HEK293 (cell line): Measurements from ENCODE around the gene CDK5R1.

Source experiments
- CTCF ChIA-PET: fragments of 350-600 bp; formaldehyde crosslinking; extraction: SDS; loops from one replicate; lab custom pipeline; 2021; ENCODE audit warnings: antibody characterized with exemption; lab: Yijun Ruan, JAX
- POLR2A ChIA-PET: fragments of 300-600 bp; formaldehyde crosslinking; extraction: SDS; loops from one replicate; lab custom pipeline; 2020; ENCODE audit warnings: antibody characterized with exemption, inconsistent platforms; lab: Yijun Ruan, JAX
- H3K27ac ChIP-seq: fragments of 200-500 bp; sonication (Bioruptor generic); 2 replicates; pipeline ENCODE4 v1.5.1; 2014; ENCODE audit warnings: low read depth, low read length, control low read depth, inconsistent platforms; ENCODE audit errors: extremely low read depth
- H3K36me3 ChIP-seq, 2 experiments: fragments of 200-500 bp in 1 of 2; sonication (Bioruptor generic) in 1 of 2; 1 replicate in 1 of 2; 2 replicates in 1 of 2; pipeline ENCODE4 v1.5.1; 2014 to 2017; ENCODE audit warnings: inconsistent platforms in 2 of 2, low read length in 2 of 2; ENCODE audit not compliant: control insufficient read depth in 2 of 2, insufficient read depth in 1 of 2
- H3K4me1 ChIP-seq: fragments of 200-500 bp; sonication (Bioruptor generic); 2 replicates; pipeline ENCODE4 v1.5.1; 2014; ENCODE audit warnings: mild to moderate bottlenecking, low read length, inconsistent platforms; ENCODE audit not compliant: control insufficient read depth, insufficient read depth
- H3K4me3 ChIP-seq: 2 replicates; pipeline ENCODE4 v1.5.1; 2011; ENCODE audit warnings: low read depth, mild to moderate bottlenecking, control low read depth, low read length, moderate library complexity
- H3K9me3 ChIP-seq: fragments of 200-500 bp; sonication (Bioruptor generic); 2 replicates; pipeline ENCODE4 v1.5.1; 2014; ENCODE audit warnings: low read depth, low read length, inconsistent platforms; ENCODE audit not compliant: control insufficient read depth, insufficient read depth
- BCL11B ChIP-seq: fragments of 450-650 bp; formaldehyde crosslinking; IDR thresholded peaks from 2 replicates; pipeline ENCODE4 v1.5.1; 2016; ENCODE audit warnings: low read depth, missing biosample characterization, missing genetic modification characterization
- CTCF ChIP-seq: fragments of 450-650 bp; formaldehyde crosslinking; IDR thresholded peaks from 2 replicates; pipeline ENCODE4 v1.5.1; 2016; ENCODE audit warnings: missing biosample characterization, missing genetic modification characterization
- HOXD13 ChIP-seq: sonication (generic); formaldehyde crosslinking; IDR thresholded peaks from 2 replicates; pipeline ENCODE4 v1.8.0; 2022; ENCODE audit warnings: missing genetic modification reagents, borderline replicate concordance
- KLF9 ChIP-seq: fragments of 450-650 bp; formaldehyde crosslinking; IDR thresholded peaks from 2 replicates; pipeline ENCODE4 v1.5.1; 2016; ENCODE audit warnings: missing biosample characterization, missing genetic modification characterization, low read depth
- PBX3 ChIP-seq: sonication (generic); formaldehyde crosslinking; IDR thresholded peaks from 2 replicates; pipeline ENCODE4 v1.8.1; 2022; ENCODE audit warnings: mild to moderate bottlenecking, moderate library complexity, missing genetic modification reagents
- YY1 ChIP-seq: fragments of 450-650 bp; formaldehyde crosslinking; IDR thresholded peaks from 2 replicates; pipeline ENCODE4 v1.5.1; 2018; ENCODE audit warnings: missing biosample characterization, missing genetic modification characterization
- ZBTB1 ChIP-seq: fragments of 450-650 bp; formaldehyde crosslinking; IDR thresholded peaks from 2 replicates; pipeline ENCODE4 v1.5.1; 2016; ENCODE audit warnings: missing biosample characterization, missing genetic modification characterization
- ZBTB17 ChIP-seq: fragments of 450-650 bp; formaldehyde crosslinking; IDR thresholded peaks from 2 replicates; pipeline ENCODE4 v1.5.1; 2016; ENCODE audit warnings: missing biosample characterization, missing genetic modification characterization
- ZBTB20 ChIP-seq: fragments of 450-650 bp; formaldehyde crosslinking; IDR thresholded peaks from 2 replicates; pipeline ENCODE4 v1.5.1; 2016; ENCODE audit warnings: missing biosample characterization, missing genetic modification characterization
- ZBTB8A ChIP-seq: fragments of 450-650 bp; formaldehyde crosslinking; IDR thresholded peaks from 2 replicates; pipeline ENCODE4 v1.5.1; 2016; ENCODE audit warnings: missing biosample characterization, missing genetic modification characterization
- ZIC2 ChIP-seq: fragments of 450-650 bp; formaldehyde crosslinking; IDR thresholded peaks from 2 replicates; pipeline ENCODE4 v1.5.1; 2016; ENCODE audit warnings: missing biosample characterization, missing genetic modification characterization
- ZNF133 ChIP-seq: fragments of 450-650 bp; formaldehyde crosslinking; IDR thresholded peaks from 2 replicates; pipeline ENCODE4 v1.5.1; 2016; ENCODE audit warnings: missing biosample characterization, missing genetic modification characterization
- ZNF138 ChIP-seq: fragments of 450-650 bp; formaldehyde crosslinking; IDR thresholded peaks from 2 replicates; pipeline ENCODE4 v1.5.1; 2016; ENCODE audit warnings: missing biosample characterization, missing genetic modification characterization, borderline replicate concordance
- ZNF24 ChIP-seq: fragments of 450-650 bp; formaldehyde crosslinking; IDR thresholded peaks from 2 replicates; pipeline ENCODE4 v1.5.1; 2016; ENCODE audit warnings: missing biosample characterization, missing genetic modification characterization
- ZNF266 ChIP-seq: fragments of 450-650 bp; formaldehyde crosslinking; IDR thresholded peaks from 2 replicates; pipeline ENCODE4 v1.5.1; 2016; ENCODE audit warnings: missing biosample characterization, missing genetic modification characterization, low read depth
- ZNF341 ChIP-seq: fragments of 450-650 bp; formaldehyde crosslinking; IDR thresholded peaks from 2 replicates; pipeline ENCODE4; 2016; ENCODE audit warnings: low read depth, missing biosample characterization, missing genetic modification characterization
- ZNF416 ChIP-seq: fragments of 450-650 bp; formaldehyde crosslinking; IDR thresholded peaks from 2 replicates; pipeline ENCODE4 v1.5.1; 2016; ENCODE audit warnings: missing biosample characterization, missing genetic modification characterization
- ZNF48 ChIP-seq: fragments of 450-650 bp; formaldehyde crosslinking; IDR thresholded peaks from 2 replicates; pipeline ENCODE4 v1.5.1; 2016; ENCODE audit warnings: missing biosample characterization, missing genetic modification characterization
- ZNF521 ChIP-seq: fragments of 450-650 bp; formaldehyde crosslinking; IDR thresholded peaks from 2 replicates; pipeline ENCODE4 v1.5.1; 2017; ENCODE audit warnings: missing biosample characterization, mild to moderate bottlenecking, missing genetic modification characterization
- ZNF560 ChIP-seq: fragments of 450-650 bp; formaldehyde crosslinking; IDR thresholded peaks from 2 replicates; pipeline ENCODE4 v1.5.1; 2017; ENCODE audit warnings: missing biosample characterization, missing genetic modification characterization, borderline replicate concordance
- ZNF600 ChIP-seq: fragments of 450-650 bp; formaldehyde crosslinking; IDR thresholded peaks from 2 replicates; pipeline ENCODE4 v1.5.1; 2016; ENCODE audit warnings: missing biosample characterization, missing genetic modification characterization
- ZNF76 ChIP-seq: fragments of 450-650 bp; formaldehyde crosslinking; IDR thresholded peaks from 2 replicates; pipeline ENCODE4; 2016; ENCODE audit warnings: low read depth, missing biosample characterization, missing genetic modification characterization, borderline replicate concordance
- ZNF785 ChIP-seq: fragments of 450-650 bp; formaldehyde crosslinking; IDR thresholded peaks from 2 replicates; pipeline ENCODE4 v1.5.1; 2016; ENCODE audit warnings: missing biosample characterization, missing genetic modification characterization
- ZXDB ChIP-seq: fragments of 450-650 bp; formaldehyde crosslinking; IDR thresholded peaks from 2 replicates; pipeline ENCODE4 v1.5.1; 2016; ENCODE audit warnings: missing biosample characterization, missing genetic modification characterization
- TF ChIP-seq, protein P1 (sequence below): fragments of 450-650 bp; formaldehyde crosslinking; optimal IDR thresholded peaks from 2 replicates; pipeline ENCODE3; 2016; ENCODE audit warnings: missing biosample characterization, mild to moderate bottlenecking, missing genetic modification characterization
- TF ChIP-seq, protein P2 (sequence below): fragments of 450-650 bp; formaldehyde crosslinking; IDR thresholded peaks from 2 replicates; pipeline ENCODE4 v1.5.1; 2017; ENCODE audit warnings: missing biosample characterization, missing genetic modification characterization
- TF ChIP-seq, protein P3 (sequence below): fragments of 450-650 bp; formaldehyde crosslinking; IDR thresholded peaks from 2 replicates; pipeline ENCODE4 v1.5.1; 2017; ENCODE audit warnings: missing biosample characterization, mild to moderate bottlenecking, missing genetic modification characterization, moderate library complexity
- TF ChIP-seq, protein P4 (sequence below): fragments of 450-650 bp; formaldehyde crosslinking; IDR thresholded peaks from 2 replicates; pipeline ENCODE4 v1.5.1; 2017; ENCODE audit warnings: missing biosample characterization, missing genetic modification characterization

Gene CDK5R1

GRCh38 chr17:32487473-32488176 lies 832 bp downstream of the CDK5R1 start:
- peak overlapping the region; percentile 80; the same call in 1 of the 2 replicates for H3K27ac ChIP-seq
- ChIA-PET POLR2A (interaction anchor here (0.9 to 1.5 kb wide), 5 partner anchors 11 to 46 kb away, joined by 3 to 4 read pairs (median 3); no protein-coding TSS in a partner anchor), CTCF (interaction anchor here (0.7 to 1.8 kb wide), 10 partner anchors 9 to 579 kb away, joined by 3 to 6 read pairs (median 4); partner anchors contain the start of gene PSMD11)
- TF ChIP-seq, protein P1, sequence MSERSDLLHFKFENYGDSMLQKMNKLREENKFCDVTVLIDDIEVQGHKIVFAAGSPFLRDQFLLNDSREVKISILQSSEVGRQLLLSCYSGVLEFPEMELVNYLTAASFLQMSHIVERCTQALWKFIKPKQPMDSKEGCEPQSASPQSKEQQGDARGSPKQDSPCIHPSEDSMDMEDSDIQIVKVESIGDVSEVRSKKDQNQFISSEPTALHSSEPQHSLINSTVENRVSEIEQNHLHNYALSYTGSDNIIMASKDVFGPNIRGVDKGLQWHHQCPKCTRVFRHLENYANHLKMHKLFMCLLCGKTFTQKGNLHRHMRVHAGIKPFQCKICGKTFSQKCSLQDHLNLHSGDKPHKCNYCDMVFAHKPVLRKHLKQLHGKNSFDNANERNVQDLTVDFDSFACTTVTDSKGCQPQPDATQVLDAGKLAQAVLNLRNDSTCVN (tag by site-specific recombination), result peak; percentile 83
- TF ChIP-seq KLF9, result 0 out of 2 replicates have a peak, but pooled peaks have one; percentile 23
- TF ChIP-seq, protein P2, sequence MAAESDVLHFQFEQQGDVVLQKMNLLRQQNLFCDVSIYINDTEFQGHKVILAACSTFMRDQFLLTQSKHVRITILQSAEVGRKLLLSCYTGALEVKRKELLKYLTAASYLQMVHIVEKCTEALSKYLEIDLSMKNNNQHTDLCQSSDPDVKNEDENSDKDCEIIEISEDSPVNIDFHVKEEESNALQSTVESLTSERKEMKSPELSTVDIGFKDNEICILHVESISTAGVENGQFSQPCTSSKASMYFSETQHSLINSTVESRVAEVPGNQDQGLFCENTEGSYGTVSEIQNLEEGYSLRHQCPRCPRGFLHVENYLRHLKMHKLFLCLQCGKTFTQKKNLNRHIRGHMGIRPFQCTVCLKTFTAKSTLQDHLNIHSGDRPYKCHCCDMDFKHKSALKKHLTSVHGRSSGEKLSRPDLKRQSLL, result peak; percentile 40; the same call in 1 of the 2 replicates
- no peak for TF ChIP-seq HOXD13
- TF ChIP-seq ZNF521, result no peak
- no peak for TF ChIP-seq ZNF133 (tag by site-specific recombination)
- no peak for TF ChIP-seq ZNF266 (tag by site-specific recombination)
- TF ChIP-seq YY1 (tag by site-specific recombination), result no peak
- no peak for TF ChIP-seq ZNF48 (tag by site-specific recombination)
- TF ChIP-seq CTCF (tag by site-specific recombination), result peak; percentile 61; the same call in 1 of the 2 replicates
- TF ChIP-seq ZNF785 (tag by site-specific recombination), result no peak
- TF ChIP-seq BCL11B (tag by site-specific recombination), result no peak
- peak; percentile 30; the same call in 1 of the 2 replicates for TF ChIP-seq ZNF76
- TF ChIP-seq, protein P3, sequence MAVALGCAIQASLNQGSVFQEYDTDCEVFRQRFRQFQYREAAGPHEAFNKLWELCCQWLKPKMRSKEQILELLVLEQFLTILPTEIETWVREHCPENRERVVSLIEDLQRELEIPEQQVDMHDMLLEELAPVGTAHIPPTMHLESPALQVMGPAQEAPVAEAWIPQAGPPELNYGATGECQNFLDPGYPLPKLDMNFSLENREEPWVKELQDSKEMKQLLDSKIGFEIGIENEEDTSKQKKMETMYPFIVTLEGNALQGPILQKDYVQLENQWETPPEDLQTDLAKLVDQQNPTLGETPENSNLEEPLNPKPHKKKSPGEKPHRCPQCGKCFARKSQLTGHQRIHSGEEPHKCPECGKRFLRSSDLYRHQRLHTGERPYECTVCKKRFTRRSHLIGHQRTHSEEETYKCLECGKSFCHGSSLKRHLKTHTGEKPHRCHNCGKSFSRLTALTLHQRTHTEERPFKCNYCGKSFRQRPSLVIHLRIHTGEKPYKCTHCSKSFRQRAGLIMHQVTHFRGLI, result peak; percentile 67
- TF ChIP-seq ZNF341, result 0 out of 2 replicates have a peak, but pooled peaks have one; percentile 11
- no peak for TF ChIP-seq ZNF24 (tag by site-specific recombination)
- peak; percentile 34; the same call in 1 of the 2 replicates for TF ChIP-seq ZXDB (tag by site-specific recombination)
- TF ChIP-seq ZBTB1, result no peak
- TF ChIP-seq ZIC2, result peak; percentile 46; the same call in 1 of the 2 replicates
- TF ChIP-seq ZNF600 (tag by site-specific recombination), result peak; percentile 84
- TF ChIP-seq ZBTB8A (tag by site-specific recombination), result peak; percentile 81
- no peak for TF ChIP-seq PBX3 (CRISPR knock-in tag)
- TF ChIP-seq ZBTB17 (tag by site-specific recombination), result no peak
- TF ChIP-seq, protein P4, sequence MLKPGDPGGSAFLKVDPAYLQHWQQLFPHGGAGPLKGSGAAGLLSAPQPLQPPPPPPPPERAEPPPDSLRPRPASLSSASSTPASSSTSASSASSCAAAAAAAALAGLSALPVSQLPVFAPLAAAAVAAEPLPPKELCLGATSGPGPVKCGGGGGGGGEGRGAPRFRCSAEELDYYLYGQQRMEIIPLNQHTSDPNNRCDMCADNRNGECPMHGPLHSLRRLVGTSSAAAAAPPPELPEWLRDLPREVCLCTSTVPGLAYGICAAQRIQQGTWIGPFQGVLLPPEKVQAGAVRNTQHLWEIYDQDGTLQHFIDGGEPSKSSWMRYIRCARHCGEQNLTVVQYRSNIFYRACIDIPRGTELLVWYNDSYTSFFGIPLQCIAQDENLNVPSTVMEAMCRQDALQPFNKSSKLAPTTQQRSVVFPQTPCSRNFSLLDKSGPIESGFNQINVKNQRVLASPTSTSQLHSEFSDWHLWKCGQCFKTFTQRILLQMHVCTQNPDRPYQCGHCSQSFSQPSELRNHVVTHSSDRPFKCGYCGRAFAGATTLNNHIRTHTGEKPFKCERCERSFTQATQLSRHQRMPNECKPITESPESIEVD (tag by site-specific recombination), result no peak
- no peak for TF ChIP-seq ZNF416 (tag by site-specific recombination)
- TF ChIP-seq ZNF560 (tag by site-specific recombination), result no peak
- TF ChIP-seq ZBTB20, result peak; percentile 48; the same call in 1 of the 2 replicates
- no peak for TF ChIP-seq ZNF138

More at GRCh38 chr17:32487473-32488176, 832 bp downstream of the CDK5R1 start:
- peak overlapping the region; percentile 40 for H3K4me3 ChIP-seq
- peaks cover 31% of the 10 kb centered on the region for H3K4me1 ChIP-seq
- no peaks in the 10 kb centered on the region for H3K9me3 ChIP-seq
- peaks cover 3 to 34% of the 10 kb centered on the region in 2 experiments; a peak in 2 of 3 replicates for H3K36me3 ChIP-seq
